OCI-LY7 (cell line): Measurements from ENCODE around the gene C8A.

Source experiments
- EZH2phosphoT487 ChIP-seq: fragments of 200-600 bp; sonication (generic); IDR thresholded peaks from 2 replicates; pipeline ENCODE4 v1.6.1; 2018; ENCODE audit warnings: low read depth, borderline replicate concordance, mild to moderate bottlenecking, mixed run types, antibody characterized with exemption, low read length, moderate library complexity, mixed read lengths
- TF ChIP-seq, protein P1 (sequence below): fragments of 200-600 bp; sonication (generic); conservative IDR thresholded peaks from 2 replicates; pipeline ENCODE4 v1.5.1; 2014; ENCODE audit warnings: mild to moderate bottlenecking, antibody characterized with exemption, low read length, moderate library complexity, mixed read lengths

DNA sequence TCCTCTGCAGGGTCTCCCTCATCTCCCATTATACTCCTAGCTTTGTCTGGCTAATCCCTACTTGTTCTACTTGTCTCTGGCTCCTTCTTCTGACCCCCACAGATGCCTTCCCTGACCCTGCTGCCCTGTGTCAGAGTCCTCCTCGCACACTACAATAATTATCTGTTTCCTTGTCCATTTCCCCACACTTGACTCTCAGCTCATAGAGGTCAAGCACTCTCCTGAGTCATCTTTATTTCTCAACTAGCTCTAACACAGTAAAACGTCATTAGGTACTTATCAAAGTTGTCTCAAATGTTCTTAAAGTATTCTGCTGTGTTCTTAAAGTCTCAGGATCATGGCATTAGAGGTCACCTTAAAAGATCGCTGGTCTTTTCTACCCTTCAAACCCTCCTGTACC lies 47.1 kb downstream of the C8A start:
- TF ChIP-seq, protein P1, sequence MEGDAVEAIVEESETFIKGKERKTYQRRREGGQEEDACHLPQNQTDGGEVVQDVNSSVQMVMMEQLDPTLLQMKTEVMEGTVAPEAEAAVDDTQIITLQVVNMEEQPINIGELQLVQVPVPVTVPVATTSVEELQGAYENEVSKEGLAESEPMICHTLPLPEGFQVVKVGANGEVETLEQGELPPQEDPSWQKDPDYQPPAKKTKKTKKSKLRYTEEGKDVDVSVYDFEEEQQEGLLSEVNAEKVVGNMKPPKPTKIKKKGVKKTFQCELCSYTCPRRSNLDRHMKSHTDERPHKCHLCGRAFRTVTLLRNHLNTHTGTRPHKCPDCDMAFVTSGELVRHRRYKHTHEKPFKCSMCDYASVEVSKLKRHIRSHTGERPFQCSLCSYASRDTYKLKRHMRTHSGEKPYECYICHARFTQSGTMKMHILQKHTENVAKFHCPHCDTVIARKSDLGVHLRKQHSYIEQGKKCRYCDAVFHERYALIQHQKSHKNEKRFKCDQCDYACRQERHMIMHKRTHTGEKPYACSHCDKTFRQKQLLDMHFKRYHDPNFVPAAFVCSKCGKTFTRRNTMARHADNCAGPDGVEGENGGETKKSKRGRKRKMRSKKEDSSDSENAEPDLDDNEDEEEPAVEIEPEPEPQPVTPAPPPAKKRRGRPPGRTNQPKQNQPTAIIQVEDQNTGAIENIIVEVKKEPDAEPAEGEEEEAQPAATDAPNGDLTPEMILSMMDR, result no peak
- no peak for TF ChIP-seq EZH2phosphoT487
